Stimulated activated CD8-positive, alpha-beta memory T cell treated with anti-CD3 and anti-CD28 coated beads, Interleukin-4, amount 100 ng/mL, for 24 hours (primary cell): ENCODE measurements around the gene LONP1.

Experiments
- DNase-seq: peaks from one replicate; pipeline ENCODE4 v3.0.0-alpha.2; 2020; ENCODE audit warnings: low read depth

LONP1 gene

GRCh38 chr19:5679289-5680083 lies 40.5 kb downstream of the LONP1 start:
- no peak for DNase-seq

DNA sequence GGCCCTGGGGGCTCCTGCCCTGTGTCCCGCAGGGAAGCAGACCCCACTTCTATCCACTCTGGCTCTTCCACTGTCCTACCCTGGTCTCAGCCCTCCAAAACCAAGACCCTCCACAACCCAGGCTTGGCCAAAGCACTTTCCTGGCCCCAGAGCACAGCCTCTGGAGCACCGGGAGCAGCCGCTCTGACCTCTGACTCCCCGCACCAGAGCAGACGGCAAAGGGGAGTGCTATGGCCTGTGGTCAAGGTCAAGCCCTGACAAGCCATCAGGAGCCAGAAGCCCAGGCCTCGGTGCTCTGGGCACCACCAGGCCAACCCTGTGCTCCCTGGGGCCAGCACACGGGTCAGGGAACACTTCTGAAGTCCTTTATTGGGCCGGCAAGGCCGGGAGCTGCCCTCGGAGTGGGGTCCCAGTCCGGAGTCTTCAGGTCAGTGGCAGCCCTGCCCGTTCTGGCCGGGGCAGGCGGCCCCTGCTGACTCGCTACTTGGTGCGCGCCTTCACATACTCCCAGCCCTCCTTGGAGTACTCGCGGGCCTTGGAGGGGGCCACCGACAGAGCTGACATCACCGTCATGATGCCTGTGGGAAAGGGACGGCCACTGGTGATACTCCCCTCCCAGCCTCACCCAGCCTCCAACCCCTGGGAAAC lies 41.8 kb downstream of the LONP1 start:
- DNase-seq, result no peak

GRCh38 chr19:5677580-5677979 lies 42.4 kb downstream of the LONP1 start:
- DNase-seq, result no peak

- DNase-seq, result no peak
Observed at GRCh38 chr19:5677136-5677535, 42.8 kb downstream of the LONP1 start.

GRCh38 chr19:5676772-5677105 lies 43.2 kb downstream of the LONP1 start:
- DNase-seq, result no peak

DNA sequence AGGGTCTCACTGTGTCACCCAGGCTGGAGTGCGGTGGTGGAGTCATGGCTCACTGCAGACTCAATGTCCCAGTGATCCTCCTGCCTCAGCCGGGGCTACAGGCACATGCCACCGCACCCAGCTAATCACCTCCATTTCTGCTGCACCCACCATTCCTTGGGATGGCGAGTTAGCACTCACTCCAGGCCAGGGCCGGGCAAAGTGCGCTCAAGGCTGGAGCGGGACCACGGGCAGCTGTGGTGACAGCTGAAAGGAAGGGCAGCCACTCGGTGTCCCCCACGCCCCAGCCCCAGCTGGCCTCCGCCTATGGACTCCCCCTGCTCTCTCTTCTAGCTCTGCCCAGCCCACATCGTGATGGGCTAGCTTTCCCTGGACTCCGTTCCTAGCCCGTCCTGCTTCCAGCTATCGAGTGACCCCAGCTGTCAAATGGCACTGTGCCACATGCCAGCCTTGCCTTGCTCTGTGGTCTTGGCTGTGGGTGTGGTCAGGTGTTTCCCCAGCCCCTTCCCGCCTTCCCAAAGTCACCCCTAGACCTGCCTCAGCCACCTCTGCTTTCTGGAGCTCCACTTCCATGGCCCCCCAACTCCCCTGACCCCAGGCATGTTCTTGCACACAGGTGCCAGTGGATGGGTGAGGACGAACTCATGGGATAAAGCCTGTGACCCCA lies 43.7 kb downstream of the LONP1 start:
- DNase-seq, result no peak

- DNase-seq, result no peak
Observed at GRCh38 chr19:5674714-5675113, 45.2 kb downstream of the LONP1 start.

DNA sequence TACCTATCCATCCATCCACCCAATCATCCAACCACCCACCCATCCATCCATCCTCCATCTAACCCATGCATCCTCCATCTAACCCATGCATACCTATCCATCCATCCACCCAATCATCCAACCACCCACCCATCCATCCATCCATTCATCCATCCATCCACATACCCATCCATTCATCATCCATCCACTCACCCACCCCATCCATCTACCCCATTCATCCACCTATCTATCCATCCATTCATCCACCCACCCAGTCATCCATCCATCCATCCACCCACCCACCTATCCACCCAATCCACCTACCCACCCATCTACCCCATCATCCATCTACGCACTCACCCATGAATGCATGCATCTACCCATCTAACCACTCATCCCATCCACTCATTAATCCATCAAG lies 46.2 kb downstream of the LONP1 start:
- no peak for DNase-seq

DNA sequence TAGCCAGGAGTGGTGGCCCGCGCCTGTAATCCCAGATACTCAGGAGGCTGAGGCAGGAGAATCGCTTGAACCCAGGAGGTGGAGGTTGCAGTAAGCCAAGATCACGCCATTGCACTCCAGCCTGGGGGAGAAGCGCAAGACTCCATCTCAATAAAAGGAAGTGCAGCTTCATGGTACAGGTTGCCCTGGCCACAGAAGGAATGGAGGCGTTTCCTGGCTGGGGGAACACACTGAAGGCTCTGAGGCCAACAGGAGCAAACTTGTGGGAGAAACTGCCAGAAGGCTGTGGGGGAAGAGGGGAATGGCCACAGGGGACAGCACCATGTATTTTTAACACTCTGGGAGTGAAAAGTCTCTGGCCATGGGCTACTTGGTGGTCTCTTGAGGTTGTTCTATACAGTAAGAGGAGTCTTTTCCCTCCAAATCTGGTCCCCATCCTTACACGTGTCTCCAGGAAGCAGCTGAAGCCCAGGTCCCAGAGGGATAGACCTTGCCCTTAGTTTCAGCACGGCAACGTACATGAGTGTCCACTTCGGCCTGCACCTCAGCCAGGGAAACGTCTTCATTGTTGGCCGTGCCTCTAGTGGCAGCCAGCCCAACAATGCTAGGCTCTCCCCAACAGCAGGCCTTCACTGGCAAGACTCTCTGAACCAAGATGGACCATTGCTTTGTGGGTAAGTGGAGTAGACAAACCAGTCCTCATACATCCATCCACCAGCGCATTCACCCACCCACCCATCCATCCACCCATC lies 47.1 kb downstream of the LONP1 start:
- no peak for DNase-seq

DNA sequence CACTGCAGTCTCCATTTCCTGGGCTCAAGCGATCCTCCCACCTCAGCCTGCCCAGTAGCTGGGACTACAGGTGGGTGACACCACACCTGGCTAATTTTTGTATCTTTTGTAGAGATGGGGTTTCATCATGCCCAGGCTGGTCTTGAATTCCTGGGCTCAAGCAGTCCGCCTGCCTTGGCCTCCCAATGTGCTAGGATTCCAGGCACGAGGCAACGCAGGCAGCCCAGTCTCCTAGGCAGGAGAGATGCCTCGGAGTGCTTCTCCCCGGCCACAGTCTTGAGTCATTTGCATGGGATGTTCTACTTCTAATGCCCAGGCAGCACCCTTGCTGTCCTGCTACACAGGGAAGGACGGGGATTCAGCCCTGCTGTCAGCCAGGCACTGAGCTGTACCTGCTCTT lies 48.3 kb downstream of the LONP1 start:
- no peak for DNase-seq

DNA sequence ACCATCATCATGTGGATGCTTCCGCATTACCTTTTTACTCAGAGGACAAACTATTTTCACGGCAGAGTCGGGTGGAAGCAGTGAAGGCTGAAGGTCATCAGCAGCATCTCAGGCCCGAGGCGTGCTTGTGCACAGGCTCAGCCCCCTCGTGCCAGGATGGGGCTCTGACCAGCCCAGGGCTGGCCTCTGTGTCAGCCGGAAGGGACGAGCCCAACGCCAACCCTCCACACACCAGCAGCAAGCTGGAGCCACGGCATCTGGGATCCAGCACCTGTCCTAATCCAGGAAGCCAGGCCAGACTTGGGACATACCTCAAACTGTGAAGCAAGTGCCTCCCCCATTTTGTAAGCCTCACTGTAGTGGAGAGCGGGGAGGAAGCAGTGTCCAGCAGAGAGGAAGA lies 50.7 kb downstream of the LONP1 start:
- DNase-seq, result no peak

DNA sequence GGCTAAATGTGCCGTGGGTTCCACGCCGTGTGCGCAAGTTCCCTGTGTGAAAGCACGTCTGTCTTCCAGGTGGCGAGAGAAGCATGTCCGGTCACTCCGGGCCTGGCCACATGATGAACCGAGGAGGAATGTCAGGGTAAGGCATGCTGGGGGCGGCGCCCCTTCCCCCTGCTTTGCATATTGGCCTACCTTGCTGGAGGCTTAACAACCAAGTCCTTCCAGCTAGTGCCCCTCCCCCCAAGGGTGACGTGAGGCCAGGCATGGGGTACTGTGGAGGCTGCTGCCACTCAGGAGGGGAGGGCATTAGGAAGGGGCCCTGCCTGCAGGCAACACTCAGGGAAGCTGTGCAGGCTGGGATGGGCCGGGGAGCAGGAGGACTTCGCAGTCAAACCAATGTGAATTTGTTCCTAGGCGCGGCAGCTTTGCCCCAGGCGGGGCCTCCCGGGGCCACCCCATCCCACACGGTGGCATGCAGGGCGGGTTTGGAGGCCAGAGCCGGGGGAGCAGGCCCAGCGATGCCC lies 52.1 kb downstream of the LONP1 start:
- no peak for DNase-seq

- no peak for DNase-seq
Observed at GRCh38 chr19:5666921-5667610, 52.9 kb downstream of the LONP1 start.

GRCh38 chr19:5665781-5666513 lies 54.0 kb downstream of the LONP1 start:
- no peak for DNase-seq

DNA sequence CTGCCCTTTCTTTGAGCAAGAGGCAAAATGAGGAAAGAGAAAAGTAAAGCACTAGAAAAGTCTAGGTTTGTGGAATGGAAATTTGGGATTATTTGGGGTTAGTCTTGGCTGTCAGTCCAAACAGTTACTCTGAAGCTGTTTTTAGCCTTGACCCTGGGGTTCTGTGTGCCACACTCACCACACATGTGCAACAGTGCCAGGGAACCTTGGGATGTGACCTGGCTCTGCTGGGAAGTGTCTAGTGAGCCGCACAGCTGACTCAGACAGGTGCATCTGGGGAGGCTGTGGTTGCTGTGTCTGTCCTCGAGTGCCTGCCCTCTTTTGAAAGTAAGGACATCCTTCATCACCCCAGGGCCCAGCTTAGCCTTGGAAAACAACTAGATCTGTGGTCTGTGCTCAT lies 55.4 kb downstream of the LONP1 start:
- DNase-seq, result no peak

GRCh38 chr19:5663904-5664303 lies 56.0 kb downstream of the LONP1 start:
- no peak for DNase-seq

DNA sequence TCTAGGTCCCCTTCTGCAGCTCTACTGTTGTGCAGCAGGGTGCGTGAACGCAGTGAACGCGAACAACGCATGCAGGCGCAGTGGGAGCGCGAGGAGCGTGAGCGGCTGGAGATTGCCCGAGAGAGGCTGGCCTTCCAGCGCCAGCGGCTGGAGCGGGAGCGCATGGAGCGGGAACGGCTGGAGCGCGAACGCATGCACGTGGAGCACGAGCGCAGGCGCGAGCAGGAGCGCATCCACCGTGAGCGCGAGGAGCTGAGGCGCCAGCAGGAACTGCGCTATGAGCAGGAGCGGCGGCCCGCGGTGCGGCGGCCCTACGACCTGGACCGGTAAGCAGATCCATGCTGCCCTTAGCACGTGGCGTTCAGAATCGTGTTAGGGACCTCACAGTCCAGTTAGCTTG lies 58.5 kb downstream of the LONP1 start:
- DNase-seq, result no peak

DNA sequence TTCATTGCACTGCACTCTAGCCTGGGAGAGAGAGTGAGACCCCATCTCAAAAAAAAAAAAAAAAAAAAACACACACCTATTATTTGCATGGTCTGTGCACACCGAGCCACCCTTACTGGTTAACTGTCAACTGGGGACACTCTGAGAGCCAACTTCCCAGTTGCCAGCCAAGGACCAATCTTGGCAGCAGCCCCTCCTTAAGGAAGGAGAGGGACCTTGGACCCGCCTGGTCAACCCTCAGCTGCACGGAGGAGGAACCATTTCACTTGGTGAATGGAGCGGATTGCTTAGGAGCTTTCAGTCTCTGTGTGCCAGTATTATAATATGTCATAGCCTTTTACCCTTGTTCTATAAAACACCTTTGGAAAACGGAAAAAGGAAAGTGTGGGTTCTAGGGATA lies 64.5 kb downstream of the LONP1 start:
- no peak for DNase-seq

DNA sequence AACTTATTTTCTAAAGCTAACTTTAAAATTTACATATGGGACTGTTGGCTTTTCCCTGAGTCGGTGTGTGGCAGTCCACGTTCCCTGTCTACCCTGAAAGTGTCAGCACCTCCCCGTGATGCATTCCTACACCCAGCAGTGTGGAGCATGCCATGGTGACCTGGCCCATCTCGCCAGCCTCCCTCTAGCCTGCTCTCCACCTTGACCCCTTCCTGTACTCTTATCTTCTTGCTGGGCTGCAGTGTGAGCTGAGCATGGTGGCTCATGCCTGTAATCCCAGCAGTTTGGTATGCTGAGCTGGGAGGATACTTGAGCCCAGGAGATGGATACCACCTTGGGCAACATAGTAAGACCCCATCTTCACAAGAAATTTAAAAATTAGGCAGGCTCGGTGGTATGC lies 65.0 kb downstream of the LONP1 start:
- no peak for DNase-seq

- no peak for DNase-seq
Observed at GRCh38 chr19:5652261-5652660, 67.7 kb downstream of the LONP1 start.

DNA sequence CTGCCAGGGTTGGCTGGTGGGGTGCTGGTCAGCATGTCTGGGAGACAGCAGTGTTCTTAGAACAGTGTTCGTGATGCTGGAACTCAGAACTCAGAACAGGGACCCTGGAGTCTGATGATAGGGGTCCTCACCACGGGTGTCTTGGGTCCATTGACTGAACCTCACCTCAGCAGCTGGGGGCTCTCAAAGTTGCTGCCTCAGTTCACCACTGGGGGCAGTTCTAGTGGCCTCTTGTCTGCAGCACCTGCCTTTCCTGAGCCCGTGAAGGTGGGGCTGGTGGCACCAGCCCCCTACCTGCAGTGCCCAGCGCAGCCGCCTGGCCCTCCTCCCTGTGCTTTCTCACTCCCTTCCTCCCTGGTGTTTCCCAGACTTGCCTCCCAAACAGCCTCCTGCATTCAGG lies 68.6 kb downstream of the LONP1 start:
- no peak for DNase-seq
